CD14-positive monocyte (primary cell): ENCODE data around the gene SLC12A8. TPM values are rescaled to one million over a fixed set of nuclear protein-coding genes. Genes with fewer than 3 reads are reported as not detected.

ENCODE experiments used
- DNase-seq, 3 donors: peaks; one replicate each; pipeline ENCODE4 v3.0.0-alpha.2; 2011 to 2022
- H2AFZ ChIP-seq: 2 replicates; pipeline ENCODE4 v1.6.0; 2012; ENCODE audit warnings: mild to moderate bottlenecking, low read depth, low read length, inconsistent platforms; ENCODE audit not compliant: insufficient read depth, poor library complexity, severe bottlenecking
- H3K27ac ChIP-seq, 2 donors: 1 replicate in 1 of 2; 2 replicates in 1 of 2; pipeline ENCODE4 v1.5.1; 2012 to 2013; ENCODE audit warnings: low read length in 2 of 2, control low read depth in 1 of 2, inconsistent platforms in 1 of 2, low read depth in 1 of 2, mild to moderate bottlenecking in 1 of 2
- H3K27me3 ChIP-seq, 2 donors: one replicate each; pipeline versions ENCODE4 v1.6.0 to v1.6.1; 2011 to 2013; ENCODE audit warnings: low read length in 2 of 2; ENCODE audit not compliant: control insufficient read depth in 2 of 2, insufficient read depth in 2 of 2
- H3K36me3 ChIP-seq, 2 donors: replicated peaks in 1 of 2; 1 replicate in 1 of 2; 2 replicates in 1 of 2; pipeline versions ENCODE4 v1.5.1 to v1.6.1; 2012 to 2013; ENCODE audit warnings: low read length in 2 of 2, control low read depth in 1 of 2, inconsistent platforms in 1 of 2, mild to moderate bottlenecking in 1 of 2; ENCODE audit not compliant: insufficient read depth in 2 of 2, control insufficient read depth in 1 of 2
- H3K4me1 ChIP-seq, 2 donors: 1 replicate in 1 of 2; 2 replicates in 1 of 2; pipeline versions ENCODE4 v1.5.1 to v1.6.1; 2012 to 2013; ENCODE audit warnings: low read length in 2 of 2, control low read depth in 1 of 2, inconsistent platforms in 1 of 2, mild to moderate bottlenecking in 1 of 2, moderate library complexity in 1 of 2; ENCODE audit not compliant: insufficient read depth in 2 of 2, control insufficient read depth in 1 of 2
- H3K4me2 ChIP-seq: replicated peaks from 2 replicates; pipeline ENCODE3; 2012; ENCODE audit warnings: low read length, moderate library complexity, mild to moderate bottlenecking; ENCODE audit not compliant: poor library complexity, severe bottlenecking; ENCODE audit errors: extremely low read depth
- H3K4me3 ChIP-seq, 3 experiments: fragments of 200-600 bp in 1 of 3; sonication (generic) in 1 of 3; replicated peaks in 1 of 3; 1 replicate in 2 of 3; 2 replicates in 1 of 3; pipeline ENCODE4 v1.5.1; 2011 to 2013; ENCODE audit warnings: low read length in 3 of 3, mild to moderate bottlenecking in 3 of 3, control low read depth in 2 of 3, low read depth in 2 of 3, inconsistent platforms in 1 of 3, moderate library complexity in 1 of 3
- H3K79me2 ChIP-seq: 2 replicates; pipeline ENCODE4 v1.6.0; 2012; ENCODE audit warnings: mild to moderate bottlenecking, control low read depth, inconsistent platforms, low read length, moderate library complexity; ENCODE audit not compliant: insufficient read depth
- H3K9ac ChIP-seq: 2 replicates; pipeline ENCODE4 v1.6.0; 2017; ENCODE audit warnings: low read length, mild to moderate bottlenecking; ENCODE audit not compliant: insufficient read depth, poor library complexity, severe bottlenecking
- H3K9me3 ChIP-seq, 2 donors: replicated peaks in 1 of 2; 1 replicate in 1 of 2; 2 replicates in 1 of 2; pipeline versions ENCODE4 v1.5.1 to v1.6.1; 2012 to 2013; ENCODE audit warnings: low read length in 2 of 2, control low read depth in 1 of 2; ENCODE audit not compliant: control insufficient read depth in 1 of 2, insufficient read depth in 1 of 2
- H4K20me1 ChIP-seq: 2 replicates; pipeline ENCODE4 v1.6.0; 2012; ENCODE audit warnings: mild to moderate bottlenecking, low read length, control low read depth, moderate library complexity; ENCODE audit not compliant: insufficient read depth
- H3K27ac Mint-ChIP-seq, 7 donors: one replicate each; pipeline ENCODE4 v1.8.0; 2020; ENCODE audit warnings: mild to moderate bottlenecking in 7 of 7, mixed read lengths in 7 of 7, moderate library complexity in 6 of 7, inconsistent platforms in 2 of 7
- H3K27me3 Mint-ChIP-seq, 3 donors: one replicate each; pipeline ENCODE4 v1.8.0; 2021 to 2022; ENCODE audit warnings: low read depth in 3 of 3, mild to moderate bottlenecking in 3 of 3, mixed read lengths in 3 of 3, moderate library complexity in 3 of 3, inconsistent platforms in 1 of 3
- H3K36me3 Mint-ChIP-seq, 2 donors: one replicate each; pipeline ENCODE4 v1.8.0; 2020; ENCODE audit warnings: mixed read lengths in 2 of 2, inconsistent platforms in 1 of 2, mild to moderate bottlenecking in 1 of 2
- H3K4me1 Mint-ChIP-seq: one replicate; pipeline ENCODE4 v1.8.0; 2020; ENCODE audit warnings: mild to moderate bottlenecking, mixed read lengths
- H3K4me3 Mint-ChIP-seq, 2 donors: one replicate each; pipeline ENCODE4 v1.8.0; 2020; ENCODE audit warnings: mild to moderate bottlenecking in 2 of 2, mixed read lengths in 2 of 2, moderate library complexity in 1 of 2
- H3K9me3 Mint-ChIP-seq, 7 donors: one replicate each; pipeline ENCODE4 v1.8.0; 2020 to 2022; ENCODE audit warnings: mixed read lengths in 7 of 7, mild to moderate bottlenecking in 6 of 7, moderate library complexity in 6 of 7, inconsistent platforms in 2 of 7
- CTCF ChIP-seq: fragments of 200-600 bp; IDR thresholded peaks from one replicate; pipeline ENCODE4 v1.8.0; 2022; ENCODE audit warnings: antibody characterized with exemption, mild to moderate bottlenecking
- WGBS: methylation state at CpG from one replicate; pipeline ENCODE4 v1.1.5; 2013; ENCODE audit warnings: missing lambda C conversion rate; ENCODE audit not compliant: insufficient coverage; 5-methylcytosine and 5-hydroxymethylcytosine counted together
- intact Hi-C, 2 donors: fragments of 100-400 bp; cut with micrococcal nuclease; formaldehyde crosslinking; loops; one replicate each; pipeline versions ENCODE4 v1.15.0 to v1.15.1; 2023
- polyA plus RNA-seq, 3 donors: library from polyadenylated mRNA; depleted of rRNA in 1 of 3; unstranded in 2 of 3; stranded (reverse) in 1 of 3; fragments of 300-500 nt in 2 of 3; fragments of >200 nt in 1 of 3; fragmentation: Illumina TruSeq in 2 of 3; gene quantifications; 1 replicate in 2 of 3; 2 replicates in 1 of 3; pipeline ENCODE4 v1.2.3, GENCODE V29; 2012 to 2021

The SLC12A8 gene
- polyA plus RNA-seq, 3 donors: 0.23 to 0.46 (median 0.35) TPM

DNA sequence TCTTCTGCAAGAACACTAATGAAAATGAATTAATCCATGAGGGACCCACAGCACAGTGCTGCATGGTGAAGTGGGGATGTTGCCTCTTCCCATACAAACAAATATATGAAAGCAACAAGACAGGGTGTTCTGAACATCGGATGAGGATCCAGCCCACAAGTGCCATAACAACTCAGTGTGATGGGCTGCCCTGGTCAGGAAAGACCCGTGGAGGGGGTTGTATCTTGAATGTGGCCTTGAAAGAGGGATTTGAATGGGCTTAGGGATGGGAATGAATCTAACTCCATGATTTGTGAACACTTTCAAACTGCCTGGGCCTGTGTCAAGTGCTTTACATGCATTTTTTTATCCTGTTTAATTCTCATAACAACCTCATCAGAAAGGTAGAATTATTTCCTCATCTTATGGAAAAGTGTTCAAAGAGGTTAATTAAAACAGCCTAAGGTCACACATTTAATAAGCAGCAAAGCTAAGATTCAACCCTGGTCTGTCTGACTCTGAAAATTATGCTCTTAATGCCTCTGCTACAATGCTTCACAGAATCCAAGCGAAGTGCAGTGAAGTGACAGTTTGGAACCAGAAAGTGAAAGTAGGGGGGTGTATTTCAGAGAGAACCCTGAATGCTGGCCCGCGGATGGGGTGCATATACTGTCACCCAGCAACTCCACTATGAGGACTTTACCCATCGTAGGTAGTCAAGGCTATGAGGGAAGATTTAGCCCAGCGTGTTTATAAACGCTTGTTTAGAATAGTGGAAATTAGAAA lies 91.1 kb downstream of the SLC12A8 start:
- Histone ChIP-seq H4K20me1 (no peaks in the 10 kb centered on the region), H3K9me3 (peaks cover 0 to 5% of the 10 kb centered on the region in 2 donors), H2AFZ (peak overlapping the region; percentile 76), H3K4me3 (peak overlapping the region in 1 of 3 experiments; percentile 53), H3K9ac (no peak overlapping the region), H3K27ac (peak overlapping the region in 1 of 2 donors; percentile 6), H3K36me3 (no peaks in the 10 kb centered on the region), H3K79me2 (no peaks in the 10 kb centered on the region), H3K27me3 (no peaks in the 10 kb centered on the region), H3K4me1 (peaks cover 26 to 37% of the 10 kb centered on the region in 2 donors), H3K4me2 (peak overlapping the region; percentile 63)
- H3K4me3 Mint-ChIP-seq: peak overlapping the region; percentile 64 to 71
- WGBS: 40% methylated on average over 1 of the region's 8 CpGs
- H3K9me3 Mint-ChIP-seq: peaks cover 0 to 12% (median 7%) of the 10 kb centered on the region in 7 donors
- intact Hi-C loops: no loop called here
- peak in 1 of 3 donors; percentile 13 for DNase-seq
- H3K27me3 Mint-ChIP-seq: peaks cover under 1 to 7% (median 6%) of the 10 kb centered on the region in 3 donors
- TF ChIP-seq CTCF: no peak
- peaks cover 0 to 7% of the 10 kb centered on the region in 2 donors for H3K36me3 Mint-ChIP-seq
- H3K27ac Mint-ChIP-seq: peak overlapping the region in 3 of 7 donors; percentile 28 to 80 (median 77)
- H3K4me1 Mint-ChIP-seq: peaks cover 37% of the 10 kb centered on the region

DNA sequence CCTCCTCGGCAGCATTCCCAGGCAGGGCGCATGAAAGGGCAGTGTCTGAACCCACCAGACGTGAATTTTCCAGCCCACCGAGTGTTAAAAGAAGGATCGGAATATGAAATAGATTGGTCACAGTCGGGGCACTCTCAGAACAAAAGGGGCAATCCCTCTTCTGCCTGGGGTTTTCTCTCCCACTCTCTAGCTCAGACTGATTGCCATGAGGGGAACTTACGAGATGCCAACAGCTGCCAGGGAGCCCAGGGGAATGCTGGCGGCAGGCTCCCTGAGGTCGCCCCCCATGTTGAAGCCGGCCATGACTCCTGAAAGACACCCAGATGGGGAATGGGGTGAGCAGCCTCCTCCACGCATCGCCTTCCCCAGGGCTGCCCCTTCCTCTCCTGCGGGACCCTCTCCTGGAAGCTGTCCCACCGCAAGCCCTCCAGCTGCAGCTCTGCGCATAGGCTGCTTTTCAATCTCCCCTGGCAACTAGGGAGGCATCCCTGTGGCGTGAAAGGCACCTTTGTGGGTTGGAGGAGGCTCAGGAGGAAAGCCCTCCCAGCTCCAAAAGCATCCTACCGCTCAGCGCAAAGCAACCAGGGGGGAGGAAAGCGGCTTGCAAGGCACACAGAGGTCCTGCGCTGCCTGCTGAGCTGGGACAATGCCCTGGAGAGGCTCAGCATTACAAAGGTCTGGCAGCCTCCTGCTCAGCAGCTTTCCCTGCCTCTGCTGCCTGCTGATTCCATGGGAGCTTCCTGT lies 92.0 kb downstream of the SLC12A8 start:
- Histone ChIP-seq H3K27me3 (no peaks in the 10 kb centered on the region), H3K9me3 (peaks cover 0 to 5% of the 10 kb centered on the region in 2 donors), H3K79me2 (no peaks in the 10 kb centered on the region), H3K4me1 (peaks cover 20 to 30% of the 10 kb centered on the region in 2 donors), H3K9ac (no peak overlapping the region), H3K4me3 (peak overlapping the region in 1 of 3 experiments; percentile 46), H4K20me1 (no peaks in the 10 kb centered on the region), H3K36me3 (no peaks in the 10 kb centered on the region), H3K4me2 (peak overlapping the region; percentile 58), H2AFZ (peak overlapping the region; percentile 76), H3K27ac (peak overlapping the region in 1 of 2 donors; percentile 48)
- TF ChIP-seq CTCF: no peak
- Mint-ChIP-seq H3K27ac (no peak overlapping the region), H3K27me3 (peaks cover 1 to 10% (median 6%) of the 10 kb centered on the region in 3 donors), H3K36me3 (peaks cover 0 to 7% of the 10 kb centered on the region in 2 donors), H3K4me3 (peak overlapping the region; percentile 37 to 60), H3K9me3 (peaks cover 0 to 12% (median 7%) of the 10 kb centered on the region in 7 donors), H3K4me1 (peaks cover 28% of the 10 kb centered on the region)
- no peak for DNase-seq
- intact Hi-C loops: no loop called here
- WGBS: 92% methylated on average over 13 of the region's 20 CpGs
